Neuronal stem cell (in vitro differentiated cells): Measurements from ENCODE around the gene CEP112.
A peak's percentile ranks its signal among the peaks of the same experiment; 100 is the strongest.

Experiments
- DNase-seq: peaks from one replicate; pipeline ENCODE4 v3.0.0-alpha.2; 2013; ENCODE audit warnings: low spot score
- H2AFZ ChIP-seq: one replicate; pipeline ENCODE4 v1.6.1; 2013; ENCODE audit warnings: mild to moderate bottlenecking, low read length, inconsistent platforms
- H2AK5ac ChIP-seq: 2 replicates; pipeline ENCODE4 v1.6.1; 2013; ENCODE audit warnings: low read depth, mild to moderate bottlenecking, inconsistent platforms, low read length, moderate library complexity, mixed read lengths
- H2BK120ac ChIP-seq: 2 replicates; pipeline ENCODE4 v1.6.1; 2013; ENCODE audit warnings: low read depth, mild to moderate bottlenecking, inconsistent platforms, low read length, moderate library complexity, mixed read lengths
- H2BK12ac ChIP-seq: one replicate; pipeline ENCODE4 v1.6.1; 2013; ENCODE audit warnings: low read length, inconsistent platforms
- H2BK15ac ChIP-seq: 2 replicates; pipeline ENCODE4 v1.6.1; 2013; ENCODE audit warnings: mild to moderate bottlenecking, low read length, inconsistent platforms, mixed read lengths
- H2BK5ac ChIP-seq: one replicate; pipeline ENCODE4 v1.6.1; 2013; ENCODE audit warnings: inconsistent platforms, mild to moderate bottlenecking, low read length, moderate library complexity
- H3K14ac ChIP-seq: one replicate; pipeline ENCODE4 v1.6.1; 2013; ENCODE audit warnings: low read length, inconsistent platforms
- H3K18ac ChIP-seq: 2 replicates; pipeline ENCODE4 v1.6.1; 2013; ENCODE audit warnings: low read length, inconsistent platforms
- H3K23ac ChIP-seq: 2 replicates; pipeline ENCODE4 v1.6.1; 2013; ENCODE audit warnings: low read depth, mild to moderate bottlenecking, mixed read lengths, low read length, inconsistent platforms; ENCODE audit not compliant: poor library complexity
- H3K27ac ChIP-seq: replicated peaks from 3 replicates; pipeline ENCODE4 v1.5.1; 2013; ENCODE audit warnings: low read length, inconsistent platforms
- H3K27me3 ChIP-seq, 3 experiments: 2 replicates each; pipeline ENCODE4 v1.6.1; 2013; ENCODE audit warnings: low read length in 3 of 3, mild to moderate bottlenecking in 2 of 3, inconsistent platforms in 1 of 3, low read depth in 1 of 3, mixed read lengths in 1 of 3, moderate library complexity in 1 of 3; ENCODE audit not compliant: control insufficient read depth in 3 of 3, insufficient read depth in 3 of 3
- H3K36me3 ChIP-seq, 2 donors: replicated peaks in 1 of 2; 2 replicates each; pipeline ENCODE4 v1.6.1; 2013; ENCODE audit warnings: low read length in 2 of 2; ENCODE audit not compliant: control insufficient read depth in 2 of 2, insufficient read depth in 2 of 2
- H3K4ac ChIP-seq: 2 replicates; pipeline ENCODE4 v1.6.1; 2013; ENCODE audit warnings: inconsistent platforms, mild to moderate bottlenecking, low read length, moderate library complexity
- H3K4me1 ChIP-seq, 2 donors: 1 replicate in 1 of 2; 2 replicates in 1 of 2; pipeline ENCODE4 v1.6.1; 2013; ENCODE audit warnings: low read length in 2 of 2, low read depth in 1 of 2; ENCODE audit not compliant: control insufficient read depth in 2 of 2, insufficient read depth in 1 of 2
- H3K4me2 ChIP-seq: one replicate; pipeline ENCODE4 v1.6.1; 2013; ENCODE audit warnings: mild to moderate bottlenecking, low read length, inconsistent platforms; ENCODE audit not compliant: insufficient read depth, poor library complexity, severe bottlenecking
- H3K4me3 ChIP-seq, 2 donors: 2 replicates each; pipeline ENCODE4 v1.5.1; 2013; ENCODE audit warnings: low read length in 2 of 2, mild to moderate bottlenecking in 2 of 2, inconsistent platforms in 1 of 2, moderate library complexity in 1 of 2
- H3K79me1 ChIP-seq: one replicate; pipeline ENCODE4 v1.6.1; 2013; ENCODE audit warnings: low read depth, mild to moderate bottlenecking, inconsistent platforms, low read length, moderate library complexity
- H3K9ac ChIP-seq: one replicate; pipeline ENCODE4 v1.6.1; 2013; ENCODE audit warnings: mild to moderate bottlenecking, low read depth, low read length, inconsistent platforms; ENCODE audit not compliant: poor library complexity
- H3K9me3 ChIP-seq, 2 donors: replicated peaks in 1 of 2; 2 replicates each; pipeline versions ENCODE3 to v1.6.1; 2013; ENCODE audit warnings: low read length in 2 of 2, mild to moderate bottlenecking in 2 of 2, inconsistent platforms in 1 of 2, low read depth in 1 of 2, mixed read lengths in 1 of 2, moderate library complexity in 1 of 2; ENCODE audit not compliant: control insufficient read depth in 2 of 2, insufficient read depth in 1 of 2
- H4K8ac ChIP-seq: one replicate; pipeline ENCODE4 v1.6.1; 2013; ENCODE audit warnings: low read depth, mild to moderate bottlenecking, inconsistent platforms, low read length, moderate library complexity
- H4K91ac ChIP-seq: one replicate; pipeline ENCODE4 v1.6.1; 2013; ENCODE audit warnings: low read length, low read depth, mild to moderate bottlenecking, inconsistent platforms; ENCODE audit not compliant: poor library complexity
- WGBS, 2 donors: extraction: QIAGEN DNeasy Blood & Tissue Kit; methylation state at CpG; one replicate each; pipeline ENCODE4 v1.1.7; 2013; ENCODE audit warnings: missing lambda C conversion rate in 2 of 2, mixed read lengths in 1 of 2; ENCODE audit not compliant: insufficient read length in 2 of 2, insufficient replicate concordance in 1 of 2; ENCODE audit errors: extremely low coverage in 2 of 2; 5-methylcytosine and 5-hydroxymethylcytosine counted together

The CEP112 gene

GRCh38 chr17:65774787-65775186 lies 417.1 kb downstream of the CEP112 start:
- Histone ChIP-seq H3K14ac (peak overlapping the region; percentile 84), H3K79me1 (no peaks in the 10 kb centered on the region), H4K8ac (no peak overlapping the region), H3K27me3 (no peaks in the 10 kb centered on the region), H2AK5ac (peak overlapping the region; percentile 6), H3K4me3 (no peak overlapping the region), H3K4me2 (no peak overlapping the region), H2BK120ac (no peak overlapping the region), H2BK5ac (no peak overlapping the region), H3K23ac (peak overlapping the region; percentile 75), H3K36me3 (no peaks in the 10 kb centered on the region), H3K9me3 (peaks cover 0 to 2% of the 10 kb centered on the region in 2 donors), H3K4ac (no peak overlapping the region), H4K91ac (no peak overlapping the region), H3K27ac (no peak overlapping the region), H2AFZ (peak overlapping the region; percentile 12), H3K4me1 (peaks cover 10 to 13% of the 10 kb centered on the region in 2 donors), H3K18ac (peak overlapping the region; percentile 50), H2BK15ac (no peak overlapping the region), H3K9ac (no peak overlapping the region), H2BK12ac (no peak overlapping the region)
- no CpG with 5 or more reads among the region's 6 CpGs for WGBS, 2 donors
- no peak for DNase-seq

- H2BK120ac ChIP-seq: no peak overlapping the region
- H2BK5ac ChIP-seq: no peak overlapping the region
- no peak overlapping the region for H4K91ac ChIP-seq
- peaks cover 10 to 13% of the 10 kb centered on the region in 2 donors for H3K4me1 ChIP-seq
- no peaks in the 10 kb centered on the region for H3K79me1 ChIP-seq
- no peak overlapping the region for H3K23ac ChIP-seq
- no peaks in the 10 kb centered on the region for H3K27me3 ChIP-seq
- no peak overlapping the region for H2BK15ac ChIP-seq
- no CpG with 5 or more reads among the region's 6 CpGs for WGBS, 2 donors
- no peak overlapping the region for H3K18ac ChIP-seq
- no peak overlapping the region for H2BK12ac ChIP-seq
- no peak for DNase-seq
- H3K36me3 ChIP-seq: no peaks in the 10 kb centered on the region
- no peak overlapping the region for H3K27ac ChIP-seq
- H3K4me2 ChIP-seq: no peak overlapping the region
- no peak overlapping the region for H3K14ac ChIP-seq
- H2AK5ac ChIP-seq: no peak overlapping the region
- H4K8ac ChIP-seq: no peak overlapping the region
- no peak overlapping the region for H3K4me3 ChIP-seq
- no peak overlapping the region for H2AFZ ChIP-seq
- H3K9ac ChIP-seq: no peak overlapping the region
- H3K4ac ChIP-seq: no peak overlapping the region
- H3K9me3 ChIP-seq: peaks cover 2 to 4% of the 10 kb centered on the region in 2 donors
Measured at GRCh38 chr17:65772989-65773388, 418.9 kb downstream of the CEP112 start.

- Histone ChIP-seq H4K91ac (no peak overlapping the region), H3K18ac (no peak overlapping the region), H3K4ac (no peak overlapping the region), H2BK12ac (no peak overlapping the region), H4K8ac (no peak overlapping the region), H3K4me3 (no peak overlapping the region), H2AK5ac (no peak overlapping the region), H3K36me3 (no peaks in the 10 kb centered on the region), H3K79me1 (no peaks in the 10 kb centered on the region), H3K4me2 (no peak overlapping the region), H3K27ac (no peak overlapping the region), H3K9ac (no peak overlapping the region), H2AFZ (no peak overlapping the region), H3K4me1 (peaks cover 10 to 13% of the 10 kb centered on the region in 2 donors), H3K27me3 (no peaks in the 10 kb centered on the region), H3K9me3 (peaks cover 0 to 4% of the 10 kb centered on the region in 2 donors), H2BK120ac (no peak overlapping the region), H3K23ac (no peak overlapping the region), H2BK5ac (no peak overlapping the region), H3K14ac (no peak overlapping the region), H2BK15ac (no peak overlapping the region)
- DNase-seq: no peak
Measured at GRCh38 chr17:65771704-65772103, 420.2 kb downstream of the CEP112 start.

GRCh38 chr17:65763786-65764185 lies 428.1 kb downstream of the CEP112 start:
- no CpG with 5 or more reads among the region's 1 CpG for WGBS, 2 donors
- H4K8ac ChIP-seq: no peak overlapping the region
- H4K91ac ChIP-seq: no peak overlapping the region

More at GRCh38 chr17:65763786-65764185, 428.1 kb downstream of the CEP112 start:
- H3K18ac ChIP-seq: no peak overlapping the region
- H2BK15ac ChIP-seq: no peak overlapping the region
- no peaks in the 10 kb centered on the region for H3K79me1 ChIP-seq
- no peak overlapping the region for H3K4me3 ChIP-seq
- H3K9ac ChIP-seq: no peak overlapping the region
- no peak overlapping the region for H3K4me2 ChIP-seq
- no peak for DNase-seq
- H3K36me3 ChIP-seq: no peaks in the 10 kb centered on the region
- H2AFZ ChIP-seq: no peak overlapping the region
- H3K23ac ChIP-seq: no peak overlapping the region
- peaks cover 0 to 9% of the 10 kb centered on the region in 2 donors for H3K9me3 ChIP-seq
- H2BK12ac ChIP-seq: no peak overlapping the region
- H2BK120ac ChIP-seq: no peak overlapping the region
- H2AK5ac ChIP-seq: no peak overlapping the region
- H3K14ac ChIP-seq: no peak overlapping the region
- H3K4me1 ChIP-seq: no peaks in the 10 kb centered on the region
- no peak overlapping the region for H3K4ac ChIP-seq
- H3K27ac ChIP-seq: no peak overlapping the region
- no peak overlapping the region for H2BK5ac ChIP-seq
- no peaks in the 10 kb centered on the region for H3K27me3 ChIP-seq
